Measurements from ENCODE around the gene BEX1. TPM values are rescaled to one million over a fixed set of nuclear protein-coding genes. Genes with fewer than 3 reads are reported as not detected.

BEX1 gene
- total RNA-seq, 1 experiment from 2014 or later = not detected

GRCh38 chrX:103098488-103098887 lies 34.5 kb upstream of the BEX1 start:
- Histone ChIP-seq H3K36me3 (ENCODE audit: control insufficient read depth in 1 of 2, insufficient read depth in 2 of 2, low read length in 2 of 2) (no peaks in the 10 kb centered on the region), H3K4me1 (ENCODE audit: control insufficient read depth in 1 of 2, insufficient read depth in 2 of 2, low read length in 2 of 2) (no peaks in the 10 kb centered on the region), H3K9me2 (ENCODE audit: insufficient read depth) (no peaks in the 10 kb centered on the region), H3K9me3 (ENCODE audit: control insufficient read depth in 1 of 2, insufficient read depth in 1 of 2, low read depth in 1 of 2, low read length in 2 of 2) (no peaks in the 10 kb centered on the region), H4K20me1 (ENCODE audit: insufficient read depth) (no peaks in the 10 kb centered on the region), H3K79me2 (ENCODE audit: insufficient read depth, low read length) (no peaks in the 10 kb centered on the region), H3K4me3 (replicated peaks in 1 of 2; ENCODE audit: low read depth in 1 of 2, low read length in 2 of 2) (no peak overlapping the region), H3K4me2 (ENCODE audit: low read length) (no peak overlapping the region), H2AFZ (ENCODE audit: low read depth, low read length, poor library complexity, severe bottlenecking) (no peak overlapping the region), H3K27ac (ENCODE audit: low read depth, low read length) (no peak overlapping the region), H3K9ac (ENCODE audit: low read length) (no peak overlapping the region), H3K27me3 (ENCODE audit: insufficient read depth, low read length) (no peaks in the 10 kb centered on the region)
- intact Hi-C loops (cut with micrococcal nuclease) = no loop called here
- DNase-seq (ENCODE audit: low read depth, low spot score) (no peak), ATAC-seq (no peak)
- POLR2A ChIA-PET = no interaction called here
- RAD21 ChIA-PET (ENCODE audit: low non-redundant PET in 1 of 2, low total read pairs in 2 of 2, uncharacterized antibody in 2 of 2, unreplicated experiment in 2 of 2) = no interaction called here
- no peak for TF ChIP-seq EGR1 (IDR thresholded peaks at IDR 0.05; ENCODE audit: low read depth)
- no peak for TF ChIP-seq ELF1 (IDR thresholded peaks at IDR 0.05; ENCODE audit: borderline replicate concordance, low read depth)
- TF ChIP-seq, protein P1, sequence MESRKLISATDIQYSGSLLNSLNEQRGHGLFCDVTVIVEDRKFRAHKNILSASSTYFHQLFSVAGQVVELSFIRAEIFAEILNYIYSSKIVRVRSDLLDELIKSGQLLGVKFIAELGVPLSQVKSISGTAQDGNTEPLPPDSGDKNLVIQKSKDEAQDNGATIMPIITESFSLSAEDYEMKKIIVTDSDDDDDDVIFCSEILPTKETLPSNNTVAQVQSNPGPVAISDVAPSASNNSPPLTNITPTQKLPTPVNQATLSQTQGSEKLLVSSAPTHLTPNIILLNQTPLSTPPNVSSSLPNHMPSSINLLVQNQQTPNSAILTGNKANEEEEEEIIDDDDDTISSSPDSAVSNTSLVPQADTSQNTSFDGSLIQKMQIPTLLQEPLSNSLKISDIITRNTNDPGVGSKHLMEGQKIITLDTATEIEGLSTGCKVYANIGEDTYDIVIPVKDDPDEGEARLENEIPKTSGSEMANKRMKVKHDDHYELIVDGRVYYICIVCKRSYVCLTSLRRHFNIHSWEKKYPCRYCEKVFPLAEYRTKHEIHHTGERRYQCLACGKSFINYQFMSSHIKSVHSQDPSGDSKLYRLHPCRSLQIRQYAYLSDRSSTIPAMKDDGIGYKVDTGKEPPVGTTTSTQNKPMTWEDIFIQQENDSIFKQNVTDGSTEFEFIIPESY (IDR thresholded peaks at IDR 0.05; ENCODE audit: extremely low read depth, insufficient replicate concordance, low read length) = no peak
- no peak for TF ChIP-seq ZFX (IDR thresholded peaks at IDR 0.05)
- no peak for TF ChIP-seq SRF (IDR thresholded peaks at IDR 0.05; ENCODE audit: low read depth)
- TF ChIP-seq EZH2phosphoT487 (IDR thresholded peaks at IDR 0.05; ENCODE audit: borderline replicate concordance) = no peak
- no peak for TF ChIP-seq POLR2A (IDR thresholded peaks at IDR 0.05; ENCODE audit: borderline replicate concordance, extremely low read depth, insufficient read depth, insufficient read length)
- TF ChIP-seq RAD21 (IDR thresholded peaks at IDR 0.05; ENCODE audit: low read depth) = no peak
- TF ChIP-seq CEBPB (IDR thresholded peaks at IDR 0.05; ENCODE audit: low read depth) = no peak
- TF ChIP-seq SIN3A (IDR thresholded peaks at IDR 0.05; ENCODE audit: low read depth) = no peak
- TF ChIP-seq EZH2 (IDR thresholded peaks at IDR 0.05) = no peak
- TF ChIP-seq MAX (IDR thresholded peaks at IDR 0.05) = no peak
- no peak for TF ChIP-seq SP1 (IDR thresholded peaks at IDR 0.05; ENCODE audit: low read depth)
- no peak for TF ChIP-seq ZNF274 (IDR thresholded peaks at IDR 0.05; ENCODE audit: low read depth, low read length)
- TF ChIP-seq JUND (IDR thresholded peaks at IDR 0.05) = no peak
- TF ChIP-seq TCF7L2 (IDR thresholded peaks at IDR 0.05; ENCODE audit: borderline replicate concordance, extremely low read depth, insufficient read depth, insufficient read length) = no peak
- TF ChIP-seq ATF3 (IDR thresholded peaks at IDR 0.05) = no peak
- no peak for TF ChIP-seq FOSL1 (IDR thresholded peaks at IDR 0.05; ENCODE audit: low read depth)
- TF ChIP-seq YY1 (IDR thresholded peaks at IDR 0.05; ENCODE audit: extremely low read depth, insufficient replicate concordance, low read depth, low read length) = no peak
- TF ChIP-seq CBX3 (IDR thresholded peaks at IDR 0.05; ENCODE audit: low read depth) = no peak
- BruUV-seq (replicated peaks) = no TSS peak
- CTCF ChIA-PET = no interaction called here

Data from HCT116 (cell line).